ENCODE data around the gene AKIRIN2. TPM values are rescaled to one million over a fixed set of nuclear protein-coding genes. Genes with fewer than 3 reads are reported as not detected.
A peak's percentile ranks its signal among the peaks of the same experiment; 100 is the strongest.

Gene AKIRIN2
- total and polyA plus RNA-seq, 2 of the 13 experiments (the other 11 are each of a cell fraction or from before 2014, with no cell fraction given), result 15.6 to 23.4 TPM

DNA sequence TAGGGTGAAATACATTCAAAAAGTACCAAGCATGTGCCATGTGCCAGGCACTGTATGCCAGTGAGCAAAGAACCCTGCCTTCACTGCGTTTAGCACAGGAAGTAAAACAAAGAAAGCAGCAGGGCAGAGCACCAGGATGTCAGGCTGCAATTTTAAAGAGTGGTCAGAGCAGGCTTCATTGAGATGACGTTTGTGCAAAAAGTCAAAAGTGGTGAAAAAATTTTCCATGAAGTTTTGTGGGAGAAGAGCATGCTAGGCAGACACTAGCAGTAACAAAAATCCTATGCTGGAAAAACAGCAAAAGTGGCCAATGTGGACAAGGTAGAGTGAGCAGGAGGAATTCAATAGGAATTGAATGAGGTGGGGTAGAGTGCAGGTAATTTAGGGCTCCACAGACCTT is 31.3 kb downstream of the AKIRIN2 start:
- DNase-seq (ENCODE audit: low spot score) (no peak), ATAC-seq (peak; percentile 17), FAIRE-seq (no peak)
- in situ Hi-C loops (cut with HindIII; ENCODE audit: extremely low pct_ligation_motif_present, low pct_unique_long_range_greater_than_20kb) (no loop called here), intact Hi-C loops (cut with micrococcal nuclease; ENCODE audit: unreplicated experiment) (loop anchor here (1.0 to 5.0 kb wide), 3 partner anchors 32 to 133 kb away; partner anchors contain the start of genes AKIRIN2 and ORC3)
- CTCF ChIA-PET (ENCODE audit: low intra/inter-chr PET ratio, low total read pairs), result no interaction called here
- Histone ChIP-seq H3K9me3 (ENCODE audit: low read length) (no peaks in the 10 kb centered on the region), H3K27ac (ENCODE audit: extremely low read length, insufficient read depth, low read length) (peak overlapping the region; percentile 90), H3K27me3 (ENCODE audit: control insufficient read depth in 1 of 2, insufficient read depth in 2 of 2, low read length in 2 of 2) (no peaks in the 10 kb centered on the region), H4K20me1 (ENCODE audit: insufficient read depth, low read length) (no peaks in the 10 kb centered on the region), H2AFZ (ENCODE audit: low read length) (no peak overlapping the region), H3K9ac (ENCODE audit: insufficient read depth, low read depth, low read length) (0 out of 2 replicates have a peak overlapping the region, but pooled peaks have one; percentile 14), H3K4me2 (ENCODE audit: low read depth, low read length) (peak overlapping the region; percentile 64; the same call in 1 of the 2 replicates), H3K4me1 (ENCODE audit: insufficient read depth, low read length) (peaks cover 90% of the 10 kb centered on the region), H3K4me3 (replicated peaks in 1 of 3; ENCODE audit: insufficient read depth in 1 of 3, low read depth in 2 of 3, low read length in 3 of 3) (no peak overlapping the region), H3K36me3 (replicated peaks in 1 of 2; ENCODE audit: control insufficient read depth in 1 of 2, insufficient read depth in 2 of 2, low read length in 2 of 2) (peaks cover 4 to 18% of the 10 kb centered on the region in 2 experiments; a peak in 4 of 5 replicates), H3K79me2 (ENCODE audit: insufficient read depth, low read length) (no peaks in the 10 kb centered on the region)
- POLR2A ChIA-PET, result no interaction called here
- no TSS peak for BruUV-seq (replicated peaks)
- 52% methylated on average over 2 of the region's 2 CpGs for WGBS (ENCODE audit: low lambda C conversion rate)
- TF ChIP-seq NR2C2 (CRISPR knock-in tag; IDR thresholded peaks at IDR 0.05; ENCODE audit: borderline replicate concordance) (0 out of 2 replicates have a peak, but pooled peaks have one; percentile 22), GABPB1 (CRISPR knock-in tag; IDR thresholded peaks at IDR 0.05) (peak; percentile 20; the same call in 1 of the 2 replicates)
- TF ChIP-seq, protein P1, sequence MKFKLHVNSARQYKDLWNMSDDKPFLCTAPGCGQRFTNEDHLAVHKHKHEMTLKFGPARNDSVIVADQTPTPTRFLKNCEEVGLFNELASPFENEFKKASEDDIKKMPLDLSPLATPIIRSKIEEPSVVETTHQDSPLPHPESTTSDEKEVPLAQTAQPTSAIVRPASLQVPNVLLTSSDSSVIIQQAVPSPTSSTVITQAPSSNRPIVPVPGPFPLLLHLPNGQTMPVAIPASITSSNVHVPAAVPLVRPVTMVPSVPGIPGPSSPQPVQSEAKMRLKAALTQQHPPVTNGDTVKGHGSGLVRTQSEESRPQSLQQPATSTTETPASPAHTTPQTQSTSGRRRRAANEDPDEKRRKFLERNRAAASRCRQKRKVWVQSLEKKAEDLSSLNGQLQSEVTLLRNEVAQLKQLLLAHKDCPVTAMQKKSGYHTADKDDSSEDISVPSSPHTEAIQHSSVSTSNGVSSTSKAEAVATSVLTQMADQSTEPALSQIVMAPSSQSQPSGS (CRISPR knock-in tag; IDR thresholded peaks at IDR 0.05), result peak; percentile 28; the same call in 1 of the 2 replicates
- TF ChIP-seq, protein P2, sequence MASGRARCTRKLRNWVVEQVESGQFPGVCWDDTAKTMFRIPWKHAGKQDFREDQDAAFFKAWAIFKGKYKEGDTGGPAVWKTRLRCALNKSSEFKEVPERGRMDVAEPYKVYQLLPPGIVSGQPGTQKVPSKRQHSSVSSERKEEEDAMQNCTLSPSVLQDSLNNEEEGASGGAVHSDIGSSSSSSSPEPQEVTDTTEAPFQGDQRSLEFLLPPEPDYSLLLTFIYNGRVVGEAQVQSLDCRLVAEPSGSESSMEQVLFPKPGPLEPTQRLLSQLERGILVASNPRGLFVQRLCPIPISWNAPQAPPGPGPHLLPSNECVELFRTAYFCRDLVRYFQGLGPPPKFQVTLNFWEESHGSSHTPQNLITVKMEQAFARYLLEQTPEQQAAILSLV (CRISPR knock-in tag; IDR thresholded peaks at IDR 0.05; ENCODE audit: borderline replicate concordance), result no peak

DNA sequence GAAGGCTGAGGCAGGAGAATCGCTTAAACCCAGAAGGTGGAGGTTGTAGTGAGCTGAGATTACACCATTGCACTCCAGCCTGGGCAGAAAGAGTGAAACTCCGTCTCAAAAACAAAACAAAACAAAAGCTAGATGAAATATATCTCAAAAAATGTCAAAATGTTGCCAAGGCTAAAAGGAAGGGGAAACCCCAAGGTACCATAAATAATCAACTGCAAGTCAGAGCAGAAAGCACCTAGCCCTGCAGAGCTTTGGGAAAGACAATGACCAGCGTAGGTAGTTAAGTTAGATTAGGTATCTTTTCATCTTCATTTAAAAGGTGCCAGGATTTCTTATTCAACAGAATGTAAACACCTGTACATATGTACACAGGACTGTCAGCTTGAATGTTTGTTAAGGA is 33.0 kb downstream of the AKIRIN2 start:
- Histone ChIP-seq H3K9ac (ENCODE audit: insufficient read depth, low read depth, low read length) (no peak overlapping the region), H3K27me3 (ENCODE audit: control insufficient read depth in 1 of 2, insufficient read depth in 2 of 2, low read length in 2 of 2) (no peaks in the 10 kb centered on the region), H3K4me2 (ENCODE audit: low read depth, low read length) (no peak overlapping the region), H2AFZ (ENCODE audit: low read length) (no peak overlapping the region), H3K27ac (ENCODE audit: extremely low read length, insufficient read depth, low read length) (no peak overlapping the region), H3K36me3 (replicated peaks in 1 of 2; ENCODE audit: control insufficient read depth in 1 of 2, insufficient read depth in 2 of 2, low read length in 2 of 2) (peaks cover 0 to 8% of the 10 kb centered on the region in 2 experiments; a peak in 2 of 5 replicates), H3K4me3 (replicated peaks in 1 of 3; ENCODE audit: insufficient read depth in 1 of 3, low read depth in 2 of 3, low read length in 3 of 3) (no peak overlapping the region), H3K79me2 (ENCODE audit: insufficient read depth, low read length) (no peaks in the 10 kb centered on the region), H3K9me3 (ENCODE audit: low read length) (no peaks in the 10 kb centered on the region), H4K20me1 (ENCODE audit: insufficient read depth, low read length) (no peaks in the 10 kb centered on the region), H3K4me1 (ENCODE audit: insufficient read depth, low read length) (peaks cover 78% of the 10 kb centered on the region)
- DNase-seq (ENCODE audit: low spot score) (no peak), ATAC-seq (no peak), FAIRE-seq (no peak)
- WGBS (ENCODE audit: low lambda C conversion rate), result 97% methylated on average over 3 of the region's 3 CpGs
- TF ChIP-seq FOXA3 (CRISPR knock-in tag; IDR thresholded peaks at IDR 0.05), result 0 out of 2 replicates have a peak, but pooled peaks have one; percentile 7
- no peak for TF ChIP-seq ZNF431 (CRISPR knock-in tag; IDR thresholded peaks at IDR 0.05; ENCODE audit: borderline replicate concordance, low read depth)
- TF ChIP-seq TEAD2 (CRISPR knock-in tag; IDR thresholded peaks at IDR 0.05), result no peak
- TF ChIP-seq JARID2 (CRISPR knock-in tag; IDR thresholded peaks at IDR 0.05; ENCODE audit: insufficient replicate concordance), result no peak
- no peak for TF ChIP-seq CAMTA2 (CRISPR knock-in tag; IDR thresholded peaks at IDR 0.05; ENCODE audit: borderline replicate concordance)
- TF ChIP-seq CBFB (CRISPR knock-in tag; IDR thresholded peaks at IDR 0.05), result no peak
- TF ChIP-seq ZNF576 (CRISPR knock-in tag; IDR thresholded peaks at IDR 0.05), result no peak
- no peak for TF ChIP-seq TRIM24 (CRISPR knock-in tag; IDR thresholded peaks at IDR 0.05)
- TF ChIP-seq, protein P3, sequence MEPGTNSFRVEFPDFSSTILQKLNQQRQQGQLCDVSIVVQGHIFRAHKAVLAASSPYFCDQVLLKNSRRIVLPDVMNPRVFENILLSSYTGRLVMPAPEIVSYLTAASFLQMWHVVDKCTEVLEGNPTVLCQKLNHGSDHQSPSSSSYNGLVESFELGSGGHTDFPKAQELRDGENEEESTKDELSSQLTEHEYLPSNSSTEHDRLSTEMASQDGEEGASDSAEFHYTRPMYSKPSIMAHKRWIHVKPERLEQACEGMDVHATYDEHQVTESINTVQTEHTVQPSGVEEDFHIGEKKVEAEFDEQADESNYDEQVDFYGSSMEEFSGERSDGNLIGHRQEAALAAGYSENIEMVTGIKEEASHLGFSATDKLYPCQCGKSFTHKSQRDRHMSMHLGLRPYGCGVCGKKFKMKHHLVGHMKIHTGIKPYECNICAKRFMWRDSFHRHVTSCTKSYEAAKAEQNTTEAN (CRISPR knock-in tag; conservative IDR thresholded peaks at IDR 0.05), result no peak
- no TSS peak for BruUV-seq (replicated peaks)
- ChIA-PET POLR2A (no interaction called here), CTCF (ENCODE audit: low intra/inter-chr PET ratio, low total read pairs) (no interaction called here)
- intact Hi-C loops (cut with micrococcal nuclease; ENCODE audit: unreplicated experiment), result no loop called here
- in situ Hi-C loops (cut with HindIII; ENCODE audit: extremely low pct_ligation_motif_present, low pct_unique_long_range_greater_than_20kb), result no loop called here
